Measurements from ENCODE around the gene CLIC5. TPM values are rescaled to one million over a fixed set of nuclear protein-coding genes. Genes with fewer than 3 reads are reported as not detected.

The CLIC5 gene
- total and polyA plus RNA-seq, 9 donors, result 8.5 to 15.4 (median 14.2) TPM

GRCh38 chr6:46039646-46040045, 24.0 kb upstream of the CLIC5 start:
- H3K9me3 ChIP-seq (replicated peaks; ENCODE audit: control insufficient read depth, low read depth, low read length), result no peaks in the 10 kb centered on the region
- DNase-seq, result peak; percentile 24
- peaks cover 2% of the 10 kb centered on the region for H3K4me1 ChIP-seq (ENCODE audit: control insufficient read depth, insufficient read depth, low read length)
- no peaks in the 10 kb centered on the region for H3K27me3 ChIP-seq (ENCODE audit: control insufficient read depth, insufficient read depth, low read length)
- peak overlapping the region; percentile 56 for H3K27ac ChIP-seq (ENCODE audit: low read length)
- no peaks in the 10 kb centered on the region for H3K36me3 ChIP-seq (ENCODE audit: control insufficient read depth, insufficient read depth, low read length)
- H3K4me3 ChIP-seq (ENCODE audit: low read length), result no peak overlapping the region

GRCh38 chr6:46036911-46037310, 21.3 kb upstream of the CLIC5 start:
- 100% methylated on average over 1 of the region's 1 CpG for WGBS (ENCODE audit: insufficient coverage)
- Histone ChIP-seq H3K27me3 (ENCODE audit: control insufficient read depth, insufficient read depth, low read length) (no peaks in the 10 kb centered on the region), H3K36me3 (ENCODE audit: control insufficient read depth, insufficient read depth, low read length) (no peaks in the 10 kb centered on the region), H3K4me1 (ENCODE audit: control insufficient read depth, insufficient read depth, low read length) (no peaks in the 10 kb centered on the region), H3K9me3 (replicated peaks; ENCODE audit: control insufficient read depth, low read depth, low read length) (no peaks in the 10 kb centered on the region), H3K27ac (ENCODE audit: low read length) (no peak overlapping the region), H3K4me3 (ENCODE audit: low read length) (no peak overlapping the region)
- DNase-seq, result no peak

- H3K27me3 ChIP-seq (ENCODE audit: control insufficient read depth, insufficient read depth, low read length), result no peaks in the 10 kb centered on the region
- H3K4me1 ChIP-seq (ENCODE audit: control insufficient read depth, insufficient read depth, low read length), result no peaks in the 10 kb centered on the region
- no peaks in the 10 kb centered on the region for H3K36me3 ChIP-seq (ENCODE audit: control insufficient read depth, insufficient read depth, low read length)
- no peak for DNase-seq
- H3K27ac ChIP-seq (ENCODE audit: low read length), result peak overlapping the region; percentile 60
- no peaks in the 10 kb centered on the region for H3K9me3 ChIP-seq (replicated peaks; ENCODE audit: control insufficient read depth, low read depth, low read length)
- WGBS (ENCODE audit: insufficient coverage), result no CpG with 5 or more reads among the region's 1 CpG
- H3K4me3 ChIP-seq (ENCODE audit: low read length), result no peak overlapping the region
Observed at GRCh38 chr6:46035242-46035641, 19.6 kb upstream of the CLIC5 start.

GRCh38 chr6:46032110-46032998, 16.7 kb upstream of the CLIC5 start:
- Histone ChIP-seq H3K27ac (ENCODE audit: low read length) (no peak overlapping the region), H3K4me3 (ENCODE audit: low read length) (no peak overlapping the region), H3K36me3 (ENCODE audit: control insufficient read depth, insufficient read depth, low read length) (no peaks in the 10 kb centered on the region), H3K9me3 (replicated peaks; ENCODE audit: control insufficient read depth, low read depth, low read length) (no peaks in the 10 kb centered on the region), H3K27me3 (ENCODE audit: control insufficient read depth, insufficient read depth, low read length) (no peaks in the 10 kb centered on the region), H3K4me1 (ENCODE audit: control insufficient read depth, insufficient read depth, low read length) (no peaks in the 10 kb centered on the region)
- 57% methylated on average over 3 of the region's 6 CpGs for WGBS (ENCODE audit: insufficient coverage)
- no peak for DNase-seq

GRCh38 chr6:46029602-46030001, 13.9 kb upstream of the CLIC5 start:
- H3K27me3 ChIP-seq (ENCODE audit: control insufficient read depth, insufficient read depth, low read length), result no peaks in the 10 kb centered on the region
- no peaks in the 10 kb centered on the region for H3K9me3 ChIP-seq (replicated peaks; ENCODE audit: control insufficient read depth, low read depth, low read length)
- H3K4me3 ChIP-seq (ENCODE audit: low read length), result no peak overlapping the region
- 89% methylated on average over 1 of the region's 1 CpG for WGBS (ENCODE audit: insufficient coverage)
- DNase-seq, result no peak
- no peak overlapping the region for H3K27ac ChIP-seq (ENCODE audit: low read length)
- no peaks in the 10 kb centered on the region for H3K4me1 ChIP-seq (ENCODE audit: control insufficient read depth, insufficient read depth, low read length)
- H3K36me3 ChIP-seq (ENCODE audit: control insufficient read depth, insufficient read depth, low read length), result no peaks in the 10 kb centered on the region

- Histone ChIP-seq H3K4me1 (ENCODE audit: control insufficient read depth, insufficient read depth, low read length) (no peaks in the 10 kb centered on the region), H3K9me3 (replicated peaks; ENCODE audit: control insufficient read depth, low read depth, low read length) (no peaks in the 10 kb centered on the region), H3K27ac (ENCODE audit: low read length) (no peak overlapping the region), H3K27me3 (ENCODE audit: control insufficient read depth, insufficient read depth, low read length) (no peaks in the 10 kb centered on the region), H3K36me3 (ENCODE audit: control insufficient read depth, insufficient read depth, low read length) (no peaks in the 10 kb centered on the region), H3K4me3 (ENCODE audit: low read length) (no peak overlapping the region)
- WGBS (ENCODE audit: insufficient coverage), result no CpG with 5 or more reads among the region's 2 CpGs
- no peak for DNase-seq
Observed at GRCh38 chr6:46026307-46026706, 10.6 kb upstream of the CLIC5 start.

- Histone ChIP-seq H3K4me1 (ENCODE audit: control insufficient read depth, insufficient read depth, low read length) (no peaks in the 10 kb centered on the region), H3K9me3 (replicated peaks; ENCODE audit: control insufficient read depth, low read depth, low read length) (no peaks in the 10 kb centered on the region), H3K27me3 (ENCODE audit: control insufficient read depth, insufficient read depth, low read length) (no peaks in the 10 kb centered on the region), H3K4me3 (ENCODE audit: low read length) (no peak overlapping the region), H3K27ac (ENCODE audit: low read length) (no peak overlapping the region), H3K36me3 (ENCODE audit: control insufficient read depth, insufficient read depth, low read length) (no peaks in the 10 kb centered on the region)
- DNase-seq, result no peak
- WGBS (ENCODE audit: insufficient coverage), result no CpG with 5 or more reads among the region's 4 CpGs
Observed at GRCh38 chr6:46025573-46025972, 9.9 kb upstream of the CLIC5 start.

- DNase-seq, result peak; percentile 16
- no CpG with 5 or more reads among the region's 1 CpG for WGBS (ENCODE audit: insufficient coverage)
- Histone ChIP-seq H3K4me1 (ENCODE audit: control insufficient read depth, insufficient read depth, low read length) (no peaks in the 10 kb centered on the region), H3K36me3 (ENCODE audit: control insufficient read depth, insufficient read depth, low read length) (no peaks in the 10 kb centered on the region), H3K27ac (ENCODE audit: low read length) (no peak overlapping the region), H3K9me3 (replicated peaks; ENCODE audit: control insufficient read depth, low read depth, low read length) (no peaks in the 10 kb centered on the region), H3K27me3 (ENCODE audit: control insufficient read depth, insufficient read depth, low read length) (no peaks in the 10 kb centered on the region), H3K4me3 (ENCODE audit: low read length) (no peak overlapping the region)
Observed at GRCh38 chr6:46024124-46024769, 8.6 kb upstream of the CLIC5 start.

- Histone ChIP-seq H3K36me3 (ENCODE audit: control insufficient read depth, insufficient read depth, low read length) (no peaks in the 10 kb centered on the region), H3K4me1 (ENCODE audit: control insufficient read depth, insufficient read depth, low read length) (no peaks in the 10 kb centered on the region), H3K9me3 (replicated peaks; ENCODE audit: control insufficient read depth, low read depth, low read length) (no peaks in the 10 kb centered on the region), H3K4me3 (ENCODE audit: low read length) (no peak overlapping the region), H3K27ac (ENCODE audit: low read length) (no peak overlapping the region), H3K27me3 (ENCODE audit: control insufficient read depth, insufficient read depth, low read length) (no peaks in the 10 kb centered on the region)
- DNase-seq, result peak; percentile 20
- whole genome bisulfite sequencing (ENCODE audit: insufficient coverage), result 42% methylated on average over 2 of the region's 3 CpGs
Observed at GRCh38 chr6:46023216-46023915, 7.7 kb upstream of the CLIC5 start.

All from muscle of leg (tissue), 11 donors.